CD4-positive, alpha-beta T cell treated with Interleukin-2 at 100 ng/mL for 4 hours (primary cell): ENCODE measurements around the gene UBE2J2.

Experiments
- DNase-seq: peaks from one replicate; pipeline ENCODE4 v3.0.0-alpha.2; 2020; ENCODE audit warnings: low spot score

Gene UBE2J2

GRCh38 chr1:1309251-1310108 lies 35.8 kb upstream of the UBE2J2 start:
- DNase-seq: no peak

- no peak for DNase-seq
Observed at GRCh38 chr1:1308756-1309250, 35.1 kb upstream of the UBE2J2 start.

GRCh38 chr1:1307923-1308755 lies 34.5 kb upstream of the UBE2J2 start, which contains the start of the genes ACAP3 and PUSL1:
Gene ACAP3 (minus strand): TSS chr1:1307930. CDS start chr1:1307815, 115 bp downstream.
Gene PUSL1 (plus strand): TSS chr1:1308597. CDS start chr1:1308644, 47 bp downstream.
- DNase-seq: peak; percentile 88

GRCh38 chr1:1307261-1307922 lies 33.7 kb upstream of the UBE2J2 start:
- no peak for DNase-seq

GRCh38 chr1:1306661-1307260 lies 33.1 kb upstream of the UBE2J2 start:
- DNase-seq: no peak

GRCh38 chr1:1306070-1306660 lies 32.5 kb upstream of the UBE2J2 start:
- DNase-seq: no peak

- peak; percentile 78 for DNase-seq
Observed at GRCh38 chr1:1305300-1306069, 31.8 kb upstream of the UBE2J2 start.

GRCh38 chr1:1304331-1305299 lies 31.0 kb upstream of the UBE2J2 start:
- DNase-seq: no peak

GRCh38 chr1:1303736-1304135 lies 30.1 kb upstream of the UBE2J2 start:
- DNase-seq: no peak

- DNase-seq: no peak
Observed at GRCh38 chr1:1302951-1303509, 29.4 kb upstream of the UBE2J2 start.

- no peak for DNase-seq
Observed at GRCh38 chr1:1302006-1302430, 28.4 kb upstream of the UBE2J2 start.

- DNase-seq: no peak
Observed at GRCh38 chr1:1300352-1300739, 26.7 kb upstream of the UBE2J2 start.

- DNase-seq: peak; percentile 32
Observed at GRCh38 chr1:1299686-1300351, 26.2 kb upstream of the UBE2J2 start.

GRCh38 chr1:1298861-1299685 lies 25.4 kb upstream of the UBE2J2 start:
- no peak for DNase-seq

- no peak for DNase-seq
Observed at GRCh38 chr1:1297802-1298424, 24.3 kb upstream of the UBE2J2 start.

- DNase-seq: no peak
Observed at GRCh38 chr1:1296070-1297061, 22.7 kb upstream of the UBE2J2 start.
